DMS53 treated with DMSO at 0.1 percent for 48 hours (cell line): ENCODE results near the gene SRSF1.

ENCODE experiments used
- DNase-seq: peaks from one replicate; lab custom pipeline; 2025; ENCODE audit not compliant: unreplicated experiment; lab: John Stamatoyannopoulos, UW

SRSF1 gene

DNA sequence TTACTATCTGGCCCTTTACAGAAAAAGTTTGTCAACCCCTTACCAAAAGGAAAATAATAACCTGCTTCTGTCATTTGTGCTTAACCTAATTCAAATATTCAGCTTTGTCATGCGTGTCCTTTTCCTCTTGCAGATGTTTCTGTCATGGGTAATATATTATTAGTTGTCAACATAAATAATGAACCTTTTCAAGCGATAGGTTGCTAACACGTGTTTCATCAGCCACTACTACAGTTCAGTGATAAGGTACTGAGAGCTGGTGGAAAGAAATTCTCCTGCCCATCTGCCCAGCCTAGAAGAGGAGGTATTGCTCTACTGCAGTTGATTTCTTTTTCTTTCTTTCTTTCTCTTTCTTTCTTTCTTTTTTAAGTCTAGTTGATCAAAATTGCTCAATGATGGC lies 12.0 kb upstream of the SRSF1 start:
- DNase-seq, result no peak

DNA sequence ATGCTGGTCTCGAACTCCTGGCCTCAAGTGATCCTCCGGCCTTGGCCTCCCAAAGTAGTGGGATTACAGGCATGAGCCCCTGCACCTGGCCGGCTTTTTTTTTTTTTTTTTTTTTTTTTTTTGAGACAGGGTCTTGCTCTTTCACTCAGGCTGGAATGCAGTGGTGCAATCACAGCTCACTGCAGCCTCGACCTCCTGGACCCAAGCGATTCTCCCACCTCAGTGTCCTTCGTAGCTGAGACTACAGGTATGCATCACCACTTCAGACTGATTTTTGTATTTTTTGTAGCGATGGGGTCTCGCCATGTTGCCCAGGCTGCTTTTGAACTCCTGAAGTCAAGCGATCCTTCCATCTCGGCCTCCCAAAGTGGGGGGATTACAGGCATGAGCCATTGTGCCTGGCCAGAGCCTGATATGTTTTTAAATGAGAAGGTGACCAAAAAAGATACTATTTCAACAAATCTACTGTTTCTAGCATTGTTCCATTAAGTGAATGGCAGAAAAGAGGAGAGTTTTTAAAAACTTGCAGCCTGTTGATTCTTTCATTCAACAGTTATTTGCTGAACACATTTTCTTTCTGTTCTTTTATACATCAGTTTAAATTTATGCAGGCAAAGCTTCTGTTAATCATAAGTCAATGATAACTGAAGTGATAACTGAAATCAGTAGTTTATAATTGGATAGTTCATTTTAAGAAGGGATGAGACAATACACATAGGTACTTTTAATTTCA lies 3.2 kb upstream of the SRSF1 start:
- DNase-seq, result no peak

DNA sequence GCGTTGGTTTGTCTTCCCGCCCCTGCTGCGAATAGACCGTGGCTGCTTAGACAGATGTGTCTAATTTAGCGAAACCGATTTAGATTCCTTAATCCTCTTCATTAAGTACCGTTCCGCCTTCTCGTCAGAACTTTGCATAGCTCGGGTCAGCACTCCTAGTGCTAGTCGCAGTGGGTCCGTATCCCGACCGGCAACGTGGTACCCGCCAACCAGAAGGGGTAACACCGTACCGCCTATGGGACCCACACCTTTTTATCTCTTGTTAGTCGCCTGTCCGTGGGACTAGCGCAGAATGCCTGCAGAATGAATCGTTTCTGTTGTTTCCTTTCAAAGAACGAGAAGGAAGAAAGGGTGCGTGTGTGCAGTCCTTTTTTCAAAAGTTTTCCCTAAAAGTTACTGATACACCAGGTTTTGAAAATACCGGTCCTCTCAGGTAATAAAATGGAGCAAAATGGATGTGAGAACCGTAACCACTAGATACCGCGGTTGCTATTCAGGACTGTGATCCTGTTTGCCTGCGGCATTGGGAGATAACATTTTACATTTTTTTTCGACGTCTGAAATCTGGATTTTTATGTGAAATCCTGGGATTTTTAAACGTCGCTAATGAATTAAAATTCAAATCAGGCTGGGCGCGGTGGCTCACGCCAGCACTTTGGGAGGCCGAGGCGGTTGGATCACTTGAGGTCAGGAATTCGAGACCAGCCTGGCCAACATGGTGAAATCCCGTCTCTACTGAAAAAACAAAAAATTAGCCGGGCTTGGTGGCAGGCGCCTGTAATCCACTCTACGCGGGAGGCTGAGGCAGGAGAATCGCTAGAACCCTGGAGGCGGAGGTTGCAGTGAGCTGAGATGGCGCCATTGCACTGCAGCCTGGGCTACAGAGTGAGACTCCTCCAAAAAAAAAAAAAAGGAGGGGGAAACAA lies 998 bp upstream of the SRSF1 start:
- DNase-seq, result no peak

DNA sequence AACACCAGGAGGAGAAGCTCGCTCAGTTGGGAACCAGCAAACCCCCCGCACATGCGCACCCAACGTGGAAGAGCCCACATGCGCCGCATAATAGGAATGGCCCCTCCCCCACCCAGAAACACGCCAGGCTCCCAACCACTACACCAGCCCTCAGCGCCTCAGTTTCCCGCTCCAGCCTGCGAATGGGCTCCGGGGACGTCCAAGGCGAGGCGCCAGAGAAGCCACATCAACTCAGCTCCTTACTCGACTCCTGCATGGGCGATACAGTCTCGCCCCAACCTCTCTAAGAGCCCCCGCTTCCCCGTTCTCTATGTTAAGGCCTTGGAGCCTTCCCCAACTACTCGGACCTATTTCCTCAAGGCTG lies 504 bp downstream of the SRSF1 start:
- DNase-seq, result no peak

DNA sequence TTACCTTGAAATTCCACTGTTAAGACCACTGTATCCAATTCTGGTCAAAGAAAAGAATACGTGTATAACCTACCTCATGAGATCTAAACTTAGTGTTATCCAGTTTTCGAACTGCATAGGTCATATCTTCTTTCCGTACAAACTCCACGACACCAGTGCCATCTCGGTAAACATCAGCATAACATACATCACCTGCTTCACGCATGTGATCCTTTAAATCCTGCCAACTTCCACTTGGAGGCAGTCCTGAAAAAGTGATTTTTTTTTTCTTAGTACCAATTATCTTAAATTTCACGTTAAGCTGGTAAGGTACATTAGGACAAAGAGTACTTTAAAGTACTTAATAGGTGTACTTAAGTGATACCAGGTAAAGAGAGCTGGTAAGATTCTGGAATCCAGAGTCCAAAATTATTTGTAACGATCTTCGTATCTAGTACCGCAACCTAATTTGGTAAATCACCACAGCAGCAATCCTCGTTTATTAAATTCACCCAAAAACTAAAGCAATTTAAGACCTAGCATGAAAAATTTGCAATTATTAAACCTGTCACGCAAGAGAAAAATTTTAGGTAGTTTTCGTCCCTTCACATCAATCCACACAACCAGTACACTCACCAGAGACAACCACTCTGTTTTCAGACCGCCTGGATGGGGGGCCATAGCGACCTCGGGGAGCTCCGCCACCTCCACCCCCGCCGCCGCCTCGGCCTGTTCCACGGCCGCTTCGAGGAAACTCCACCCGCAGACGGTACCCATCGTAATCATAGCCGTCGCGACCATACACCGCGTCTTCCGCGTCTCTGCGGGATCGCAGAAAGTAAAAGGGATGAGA lies 1.1 kb downstream of the SRSF1 start:
- no peak for DNase-seq

DNA sequence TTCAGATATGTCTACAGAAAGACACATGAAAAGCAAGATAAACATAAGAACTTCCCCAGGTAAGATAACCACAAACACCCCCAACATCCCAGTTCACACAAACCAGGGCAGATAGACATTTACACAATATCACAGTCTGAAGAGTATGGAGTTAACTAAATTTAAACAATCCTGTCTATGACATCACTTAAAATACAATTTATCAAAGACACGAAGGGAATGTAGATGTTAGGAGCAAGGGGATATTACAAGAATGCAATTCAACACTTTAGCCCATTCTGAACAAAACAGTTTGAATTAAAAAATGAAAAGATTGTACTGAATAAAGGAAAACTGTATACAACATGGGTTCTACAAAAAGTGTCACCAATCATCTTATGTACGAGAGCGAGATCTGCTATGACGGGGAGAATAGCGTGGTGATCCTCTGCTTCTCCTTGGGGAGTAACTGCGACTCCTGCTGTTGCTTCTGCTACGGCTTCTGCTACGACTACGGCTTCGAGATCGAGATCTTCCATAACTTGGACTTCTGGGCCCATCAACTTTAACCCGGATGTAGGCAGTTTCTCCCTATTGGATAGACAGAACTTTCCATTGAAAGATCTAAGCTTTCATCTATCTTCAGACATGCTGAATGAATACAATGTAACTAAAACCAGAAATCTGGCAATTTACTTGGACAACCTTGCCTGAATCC lies 1.9 kb downstream of the SRSF1 start:
- DNase-seq, result no peak

DNA sequence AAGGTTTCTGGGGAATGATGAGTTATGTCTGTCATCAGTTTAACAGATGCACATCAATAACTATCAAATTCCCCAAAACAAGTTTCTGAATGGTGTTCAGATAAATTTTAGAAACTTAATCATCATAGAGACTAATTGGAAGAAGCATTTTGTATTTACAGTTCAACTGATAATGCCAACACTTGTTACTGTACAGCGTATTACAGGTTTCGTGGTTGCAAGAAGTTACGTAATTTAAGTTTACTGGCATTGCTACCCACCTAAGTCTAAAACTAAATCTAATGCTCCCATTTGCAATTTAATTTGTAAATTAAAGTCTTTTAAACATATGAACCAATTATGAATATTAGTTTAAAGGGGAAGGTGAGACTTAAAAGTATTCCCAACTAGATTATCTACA lies 3.0 kb downstream of the SRSF1 start:
- DNase-seq, result no peak

DNA sequence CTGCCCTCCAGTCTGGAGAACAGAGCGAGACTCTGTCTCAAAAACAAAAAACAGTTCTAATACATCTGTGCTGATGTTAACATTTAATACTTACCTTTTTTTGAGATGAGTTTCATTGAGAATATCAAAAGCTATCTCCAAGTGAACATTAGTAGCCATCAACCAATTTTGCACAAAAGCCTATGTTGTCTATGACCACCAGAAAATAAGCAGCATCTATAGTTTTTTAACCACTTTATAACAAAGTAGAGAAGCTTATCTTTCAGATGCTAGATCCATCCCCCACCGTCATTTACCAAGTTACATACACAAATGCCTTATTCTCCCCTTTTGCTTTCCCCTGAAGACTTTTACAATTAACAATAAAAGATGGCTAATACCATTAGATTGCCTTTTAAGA lies 4.1 kb downstream of the SRSF1 start:
- DNase-seq, result no peak

DNA sequence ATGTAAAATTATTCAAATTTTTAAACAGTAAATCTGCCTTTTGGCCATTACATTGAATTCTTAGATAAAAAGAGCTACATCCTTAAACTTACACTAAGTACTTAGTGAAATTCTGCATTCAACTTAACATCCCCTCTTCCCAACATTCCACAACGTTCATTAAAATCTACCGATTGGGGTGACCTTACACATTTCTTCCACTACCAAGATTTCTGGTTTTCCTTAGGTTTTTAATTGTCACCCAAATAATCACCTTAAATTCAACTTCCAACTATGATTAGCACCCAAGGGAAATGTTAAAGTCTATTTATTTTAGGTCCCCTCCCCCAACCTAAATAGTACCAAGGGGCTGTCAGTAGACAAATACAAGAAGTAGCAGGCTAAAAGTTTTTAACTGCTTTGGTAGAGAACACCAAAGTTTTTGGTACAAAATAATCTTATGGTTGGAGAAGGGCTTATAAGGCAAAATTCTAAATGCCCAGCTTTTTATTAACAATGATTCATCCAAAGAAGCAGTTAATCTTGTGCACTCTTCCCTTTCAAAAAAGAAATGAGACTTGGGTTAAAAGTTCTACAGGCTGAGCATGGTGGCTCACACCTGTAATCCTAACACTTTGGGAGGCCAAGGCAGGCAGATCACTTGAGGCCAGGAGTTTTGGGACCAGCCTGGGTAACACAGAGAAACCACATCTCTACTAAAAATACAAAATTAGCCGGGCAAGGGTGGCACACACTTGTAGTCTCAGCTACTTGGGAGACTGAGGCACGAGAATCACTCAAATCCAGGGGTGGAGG lies 4.7 kb downstream of the SRSF1 start:
- no peak for DNase-seq

DNA sequence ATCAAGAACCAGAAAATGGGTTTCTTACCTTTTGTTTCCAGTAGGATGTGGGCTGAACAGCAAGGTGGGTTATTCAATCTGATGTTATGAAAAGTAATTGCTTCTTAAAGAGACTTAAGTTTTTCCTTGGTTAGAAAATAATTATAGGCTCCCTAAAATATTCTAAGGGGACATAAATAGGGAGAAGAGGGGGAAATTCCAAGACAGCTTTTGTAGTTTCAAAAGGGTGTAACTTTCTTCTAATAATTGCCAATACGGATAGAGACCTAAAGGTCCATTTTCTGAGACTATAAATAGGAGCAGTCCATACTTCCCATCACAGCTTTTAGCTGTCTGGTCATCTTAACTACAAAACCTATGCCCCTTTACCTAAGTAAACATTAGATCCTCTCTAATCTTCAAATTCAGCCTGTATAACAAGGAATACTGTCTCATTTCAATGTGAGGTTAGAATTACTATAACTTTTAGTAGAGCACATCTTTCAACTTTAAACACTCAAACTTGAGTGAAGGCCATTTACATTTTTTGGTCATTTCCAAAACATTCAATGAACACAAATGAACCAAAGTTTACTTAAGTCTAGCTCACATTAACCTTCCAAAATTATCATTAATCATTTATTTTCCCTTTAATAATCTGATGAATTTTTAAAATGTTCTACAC lies 5.5 kb downstream of the SRSF1 start:
- DNase-seq, result no peak

DNA sequence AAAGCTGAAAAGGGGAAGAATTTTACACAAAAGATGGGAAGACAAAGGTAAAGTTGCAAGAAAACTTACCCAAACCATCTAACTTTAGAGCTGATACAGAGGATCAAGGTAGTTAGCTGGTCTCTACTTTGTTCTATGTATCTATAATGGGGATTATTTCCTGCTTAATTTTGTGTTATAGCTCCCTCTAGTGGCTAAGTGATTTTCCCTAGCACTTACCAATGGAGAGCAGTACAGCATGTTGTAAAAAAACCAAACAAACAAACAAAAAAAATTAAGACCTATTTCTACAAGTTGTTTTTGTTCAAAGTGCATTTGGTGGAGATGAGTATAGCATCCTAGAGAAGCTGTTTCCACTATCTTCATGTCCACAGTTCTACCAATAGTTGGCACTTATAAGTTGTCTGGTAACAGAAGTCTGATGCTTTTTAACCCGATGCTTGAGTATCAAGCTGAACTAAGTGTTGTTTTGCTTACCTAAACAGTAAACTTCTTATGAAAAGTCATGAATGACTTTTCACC lies 7.5 kb downstream of the SRSF1 start:
- DNase-seq, result peak; percentile 64

DNA sequence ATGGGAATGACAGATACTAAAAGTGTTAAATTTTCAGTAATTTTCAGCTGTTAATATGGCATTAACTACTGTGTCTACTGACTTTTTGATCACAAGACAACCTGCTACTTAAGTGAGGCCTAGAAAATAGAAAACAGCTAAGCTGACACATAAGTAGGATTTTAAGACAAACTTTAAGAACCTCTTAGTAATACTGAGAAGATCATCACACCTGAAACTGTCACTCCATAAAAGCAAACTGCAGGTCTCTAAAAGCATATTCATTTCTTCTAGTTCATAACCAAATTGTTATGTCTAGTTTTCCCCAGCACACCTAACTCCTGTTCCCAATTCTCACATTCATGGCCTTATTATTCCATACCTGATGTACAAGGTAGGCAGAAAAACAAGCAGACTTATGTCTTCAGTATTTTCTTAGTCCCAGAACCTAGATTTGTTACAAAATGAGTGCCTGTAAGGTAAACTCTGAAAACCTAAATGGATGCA lies 8.0 kb downstream of the SRSF1 start:
- no peak for DNase-seq

DNA sequence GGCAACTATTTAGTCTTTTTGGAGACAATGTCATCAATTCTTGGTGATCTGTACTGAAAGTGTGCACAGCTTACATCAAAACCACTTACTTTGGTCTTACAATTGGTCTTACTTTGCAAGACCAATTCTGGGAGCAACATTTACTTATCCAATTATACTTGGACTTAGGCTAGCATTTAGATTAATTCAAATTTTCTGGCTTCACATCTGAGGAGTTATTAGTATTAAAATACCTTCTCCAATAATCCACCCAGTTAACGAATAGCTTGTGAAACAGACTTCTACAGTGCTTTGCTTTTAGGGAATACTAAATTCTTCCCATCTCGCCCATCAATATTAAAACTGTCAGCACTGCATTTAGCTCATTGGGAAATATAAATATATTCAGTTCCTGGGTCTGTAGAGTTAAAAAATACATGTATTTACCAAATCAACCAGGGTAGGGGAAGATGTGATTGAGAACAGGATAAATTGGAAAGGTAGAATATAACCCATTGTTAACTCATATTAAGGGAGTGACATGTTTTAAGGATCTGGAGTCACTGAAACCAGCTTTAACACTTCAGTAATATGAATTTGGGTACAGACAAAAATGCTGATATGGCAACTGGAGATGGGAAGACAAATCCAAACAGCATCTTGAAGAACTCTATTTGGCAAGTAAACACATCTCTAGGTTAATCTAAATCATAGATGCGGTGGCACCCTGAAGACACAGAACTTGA lies 9.8 kb downstream of the SRSF1 start:
- DNase-seq, result no peak

DNA sequence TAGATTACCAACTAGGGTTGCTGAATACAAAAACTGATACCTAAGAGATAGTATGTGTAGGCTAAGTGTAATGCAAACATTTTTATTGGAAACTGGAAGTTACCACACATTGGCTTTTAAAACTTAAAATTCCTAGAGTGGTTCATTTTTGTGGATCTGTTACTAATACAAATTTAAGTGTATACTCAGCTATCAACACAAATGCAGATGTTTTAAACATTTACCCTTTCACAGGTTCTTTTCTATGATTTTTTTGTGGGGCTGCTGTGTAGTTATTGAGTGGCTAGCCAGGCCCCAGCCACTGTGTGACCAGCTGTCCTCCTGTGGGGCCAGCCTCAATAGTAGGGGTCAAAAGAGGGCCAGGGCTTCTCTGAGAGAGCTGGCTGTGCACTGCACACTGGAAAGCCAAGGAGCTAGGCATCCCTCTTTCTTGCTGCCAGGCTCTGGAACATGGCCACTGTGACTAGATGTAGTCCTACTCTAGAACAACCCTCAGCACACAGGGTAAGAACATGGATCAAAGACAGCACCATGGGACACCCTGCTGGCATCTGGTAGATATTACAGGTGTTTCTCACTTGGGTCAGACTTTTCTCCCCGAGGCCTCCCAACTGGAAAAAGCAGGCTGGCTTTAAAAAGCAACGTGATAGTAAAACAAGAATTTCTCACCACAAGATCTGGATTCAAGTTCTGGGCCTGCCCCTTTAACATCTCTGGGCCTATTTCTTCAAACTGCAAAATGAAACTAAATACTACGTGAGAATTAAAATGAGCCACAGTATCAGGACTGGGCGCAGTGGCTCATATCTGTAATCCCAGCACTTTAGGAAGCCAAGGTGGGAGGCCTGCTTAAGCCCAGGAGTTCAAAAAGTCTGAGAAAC lies 11.7 kb downstream of the SRSF1 start:
- DNase-seq, result peak; percentile 66

DNA sequence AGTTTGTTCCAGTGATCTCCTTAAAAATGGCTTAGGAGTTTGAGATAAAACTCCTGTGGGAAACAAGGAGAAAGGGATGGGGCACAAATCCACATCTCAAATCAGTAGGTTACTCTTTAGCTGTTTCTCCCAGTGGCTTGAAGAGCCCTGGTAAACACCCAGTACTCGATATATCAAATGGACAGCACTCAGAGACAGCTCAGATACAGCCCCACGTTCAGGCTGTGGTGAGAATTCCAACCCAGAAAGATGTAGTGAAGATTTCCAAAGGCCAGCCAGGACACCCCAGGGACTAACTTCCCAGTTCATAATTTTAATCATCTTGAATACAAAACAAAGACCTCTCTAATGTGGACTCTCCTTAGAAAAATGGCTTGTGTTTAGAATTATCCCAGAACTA lies 12.6 kb downstream of the SRSF1 start:
- DNase-seq, result no peak

DNA sequence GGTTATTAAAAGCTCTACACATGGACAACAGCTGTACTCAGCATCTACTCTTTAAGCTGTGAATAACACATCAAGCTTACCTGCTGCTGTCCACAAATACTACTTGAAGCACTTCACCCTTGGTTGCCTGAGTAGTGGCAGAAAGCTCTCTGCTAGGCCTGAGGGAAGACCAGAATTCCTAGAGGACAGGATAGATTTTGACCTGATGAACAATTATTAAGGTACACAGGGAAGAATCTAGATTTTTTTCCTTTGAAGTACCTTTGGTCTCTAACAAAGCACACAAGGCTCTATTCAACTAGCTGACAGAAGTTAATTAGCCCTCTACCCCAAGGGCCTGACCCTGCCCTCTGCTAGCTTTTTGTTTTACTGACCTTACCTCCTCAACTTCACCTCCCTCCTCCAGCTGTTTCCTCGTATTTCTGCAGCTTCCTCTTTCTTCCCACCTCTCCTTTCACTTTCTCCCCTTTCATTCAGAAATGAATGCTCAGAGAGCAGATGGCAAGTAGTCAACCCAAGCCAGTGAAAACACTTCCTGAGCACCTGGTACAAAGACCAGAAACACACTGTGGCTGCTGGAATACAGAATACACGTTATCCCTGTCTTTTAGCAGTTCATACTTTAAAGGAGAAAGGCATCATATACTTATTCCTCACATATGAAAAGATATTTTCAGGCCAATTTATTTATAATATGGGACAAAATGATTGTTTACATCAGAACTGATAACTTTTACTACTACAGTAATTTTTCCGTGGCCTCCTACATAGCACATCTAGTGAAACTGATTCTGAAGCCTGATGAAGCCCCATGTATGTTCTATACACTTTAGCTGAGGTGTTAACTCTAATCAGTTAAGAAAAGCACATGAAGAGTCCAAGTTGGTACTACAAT lies 13.3 kb downstream of the SRSF1 start:
- peak; percentile 29 for DNase-seq

DNA sequence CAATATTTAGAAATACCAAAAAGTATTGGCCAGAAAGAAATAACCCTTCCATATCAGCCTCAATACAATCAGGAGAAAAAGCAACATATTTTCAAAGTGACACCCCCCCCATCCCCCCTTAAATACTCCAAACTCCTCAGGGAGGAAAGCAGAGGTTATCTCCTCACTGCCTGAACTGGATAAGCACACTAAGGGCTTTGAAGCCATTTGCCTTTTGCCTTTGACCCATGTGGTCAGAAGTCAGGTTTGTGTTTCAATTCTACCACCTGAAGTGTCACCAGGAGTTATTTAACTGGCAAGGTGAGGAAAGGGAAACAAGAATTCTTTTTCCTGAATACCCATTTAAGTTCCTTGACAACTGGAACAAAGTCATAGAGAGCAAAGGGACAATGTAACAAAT lies 15.5 kb downstream of the SRSF1 start:
- no peak for DNase-seq
